ENCODE data around the gene OPHN1. TPM values are rescaled to one million over a fixed set of nuclear protein-coding genes. Genes with fewer than 3 reads are reported as not detected.
"Not testable (repeated sequence)": the region's sequence is repeated elsewhere in the genome, so short reads cannot be mapped to it uniquely, and the experiment has no call there.

The OPHN1 gene
- total and polyA plus RNA-seq, 2 experiments from 2014 or later: 4.5 to 5.6 TPM

GRCh38 chrX:68284281-68284904, 148.9 kb downstream of the OPHN1 start:
- H2AFZ ChIP-seq: no peak overlapping the region
- H3K4me3 ChIP-seq: no peak overlapping the region
- H4K20me1 ChIP-seq (ENCODE audit: insufficient read depth, poor library complexity, severe bottlenecking): no peaks in the 10 kb centered on the region
- TF ChIP-seq CTCF (IDR thresholded peaks at IDR 0.05; ENCODE audit: poor library complexity) (no peak), EZH2 (IDR thresholded peaks at IDR 0.05; ENCODE audit: borderline replicate concordance) (no peak), EZH2phosphoT487 (IDR thresholded peaks at IDR 0.05; ENCODE audit: low read depth, severe bottlenecking, unreplicated experiment) (no peak)
- H3K79me2 ChIP-seq: no peaks in the 10 kb centered on the region
- no peaks in the 10 kb centered on the region for H3K9me3 ChIP-seq (ENCODE audit: low read depth)
- no peak for DNase-seq (ENCODE audit: low spot score)
- no peaks in the 10 kb centered on the region for H3K9me2 ChIP-seq (replicated peaks; ENCODE audit: insufficient read depth)
- 70% methylated on average over 2 of the region's 2 CpGs for WGBS (ENCODE audit: low lambda C conversion rate, missing lambda C conversion rate)
- H3K4me1 ChIP-seq (ENCODE audit: insufficient read depth): peaks cover 3% of the 10 kb centered on the region
- no peaks in the 10 kb centered on the region for H3K27me3 ChIP-seq
- no peaks in the 10 kb centered on the region for H3K36me3 ChIP-seq (replicated peaks; ENCODE audit: insufficient read depth, low read depth)
- no peak overlapping the region for H3K27ac ChIP-seq
- H3K4me2 ChIP-seq: no peak overlapping the region

GRCh38 chrX:68273887-68274286, 159.4 kb downstream of the OPHN1 start:
- no peak for DNase-seq (ENCODE audit: low spot score)
- Histone ChIP-seq H3K9me3 (ENCODE audit: low read depth) (no peaks in the 10 kb centered on the region), H3K4me2 (no peak overlapping the region), H3K36me3 (replicated peaks; ENCODE audit: insufficient read depth, low read depth) (no peaks in the 10 kb centered on the region), H2AFZ (no peak overlapping the region), H3K79me2 (no peaks in the 10 kb centered on the region), H3K4me1 (ENCODE audit: insufficient read depth) (no peaks in the 10 kb centered on the region), H3K9me2 (replicated peaks; ENCODE audit: insufficient read depth) (no peaks in the 10 kb centered on the region), H3K4me3 (no peak overlapping the region), H3K27ac (no peak overlapping the region), H4K20me1 (ENCODE audit: insufficient read depth, poor library complexity, severe bottlenecking) (no peaks in the 10 kb centered on the region), H3K27me3 (no peaks in the 10 kb centered on the region)
- TF ChIP-seq EZH2 (IDR thresholded peaks at IDR 0.05; ENCODE audit: borderline replicate concordance) (no peak), EZH2phosphoT487 (IDR thresholded peaks at IDR 0.05; ENCODE audit: low read depth, severe bottlenecking, unreplicated experiment) (no peak), CTCF (IDR thresholded peaks at IDR 0.05; ENCODE audit: poor library complexity) (no peak)
- WGBS (ENCODE audit: low lambda C conversion rate, missing lambda C conversion rate): 33% methylated on average over 1 of the region's 1 CpG

- not testable (repeated sequence) for H3K4me1 ChIP-seq (ENCODE audit: insufficient read depth); H3K4me2 ChIP-seq; H3K79me2 ChIP-seq; H3K4me3 ChIP-seq; H2AFZ ChIP-seq; H4K20me1 ChIP-seq (ENCODE audit: insufficient read depth, poor library complexity, severe bottlenecking); DNase-seq (ENCODE audit: low spot score); H3K27me3 ChIP-seq; H3K27ac ChIP-seq; H3K36me3 ChIP-seq (replicated peaks; ENCODE audit: insufficient read depth, low read depth); H3K9me3 ChIP-seq (ENCODE audit: low read depth); H3K9me2 ChIP-seq (replicated peaks; ENCODE audit: insufficient read depth)
- 75% methylated on average over 9 of the region's 9 CpGs for WGBS (ENCODE audit: low lambda C conversion rate, missing lambda C conversion rate)
Measured at GRCh38 chrX:68264793-68265192, 168.5 kb downstream of the OPHN1 start.

- WGBS (ENCODE audit: low lambda C conversion rate, missing lambda C conversion rate): 76% methylated on average over 4 of the region's 4 CpGs
- Histone ChIP-seq H3K4me2 (no peak overlapping the region), H3K27ac (no peak overlapping the region), H3K9me3 (ENCODE audit: low read depth) (no peaks in the 10 kb centered on the region), H3K9me2 (replicated peaks; ENCODE audit: insufficient read depth) (no peaks in the 10 kb centered on the region), H3K4me3 (no peak overlapping the region), H3K4me1 (ENCODE audit: insufficient read depth) (no peaks in the 10 kb centered on the region), H4K20me1 (ENCODE audit: insufficient read depth, poor library complexity, severe bottlenecking) (no peaks in the 10 kb centered on the region), H2AFZ (no peak overlapping the region), H3K79me2 (no peaks in the 10 kb centered on the region), H3K27me3 (no peaks in the 10 kb centered on the region), H3K36me3 (replicated peaks; ENCODE audit: insufficient read depth, low read depth) (no peaks in the 10 kb centered on the region)
- TF ChIP-seq EZH2phosphoT487 (IDR thresholded peaks at IDR 0.05; ENCODE audit: low read depth, severe bottlenecking, unreplicated experiment) (no peak), EZH2 (IDR thresholded peaks at IDR 0.05; ENCODE audit: borderline replicate concordance) (no peak), CTCF (IDR thresholded peaks at IDR 0.05; ENCODE audit: poor library complexity) (no peak)
- no peak for DNase-seq (ENCODE audit: low spot score)
Measured at GRCh38 chrX:68261060-68261672, 172.1 kb downstream of the OPHN1 start.

Measured in hepatocyte (in vitro differentiated cells).